Psoas muscle (tissue), 8 donors: ENCODE results near the gene SHISA2. TPM values are rescaled to one million over a fixed set of nuclear protein-coding genes. Genes with fewer than 3 reads are reported as not detected.

ENCODE experiments used
- ATAC-seq, 4 donors: fragments of 200-7000 bp; cut with Tn5 transposase; one replicate each; pipeline ENCODE4 v1.9.1; 2020; ENCODE audit warnings: moderate library complexity in 3 of 4, mild to moderate bottlenecking in 2 of 4
- DNase-seq, 2 donors: peaks; one replicate each; pipeline ENCODE4 v3.0.0-alpha.2; 2020
- H3K27ac ChIP-seq: fragments of 200-600 bp; one replicate; pipeline ENCODE4 v1.8.0; 2022
- H3K27me3 ChIP-seq, 3 donors: fragments of 200-600 bp in 1 of 3; one replicate each; pipeline versions ENCODE4 v1.6.1 to v1.8.0; 2013 to 2022; ENCODE audit warnings: low read length in 2 of 3, mild to moderate bottlenecking in 2 of 3, moderate library complexity in 1 of 3; ENCODE audit not compliant: insufficient read depth in 3 of 3
- H3K36me3 ChIP-seq, 2 donors: fragments of 200-600 bp in 1 of 2; one replicate each; pipeline versions ENCODE4 v1.6.1 to v1.8.0; 2013 to 2022; ENCODE audit warnings: low read depth in 1 of 2, mild to moderate bottlenecking in 1 of 2, moderate library complexity in 1 of 2; ENCODE audit not compliant: insufficient read depth in 1 of 2
- H3K4me1 ChIP-seq: fragments of 200-600 bp; one replicate; pipeline ENCODE4 v1.8.0; 2022
- H3K4me3 ChIP-seq: fragments of 200-600 bp; one replicate; pipeline ENCODE4 v1.8.0; 2022; ENCODE audit warnings: mild to moderate bottlenecking
- H3K9me3 ChIP-seq: fragments of 200-600 bp; one replicate; pipeline ENCODE4 v1.8.0; 2022
- WGBS, 3 donors: extraction: QIAGEN DNeasy Blood & Tissue Kit; methylation state at CpG; one replicate each; pipeline versions ENCODE4 v1.1.6 to v1.1.7; 2013; 5-methylcytosine and 5-hydroxymethylcytosine counted together
- intact Hi-C, 2 donors: fragments of 100-400 bp; cut with DNase I; formaldehyde crosslinking; loops; one replicate each; pipeline versions ENCODE4 v1.11.0 to v1.14.2; 2022
- polyA plus RNA-seq, 3 donors: library from polyadenylated mRNA; stranded (reverse); fragments of 200-250 nt; gene quantifications; one replicate each; pipeline ENCODE4 v1.2.3, GENCODE V29; 2013
- total RNA-seq, 4 donors: library from RNA; stranded (reverse); fragmentation: NEBNext Ultra II Directional in 2 of 4; extraction: Animal tissue kit (Norgen Biotek cat#: 25700) in 2 of 4; gene quantifications; one replicate each; pipeline versions ENCODE4 v1.2.1 to v1.2.4, GENCODE V29; 2021 to 2023
- TF ChIP-seq, protein P1 (sequence below): fragments of 200-600 bp; IDR thresholded peaks from one replicate; pipeline ENCODE4 v1.8.0; 2022; ENCODE audit warnings: antibody characterized with exemption
- donor health status: healthy with polysubstance abuse.
- donor health status: DM: no; HTN: no; CAD: no; lungs with moderate emphysema.
- donor health status: Bipolar disorder and iron deficiency.
- donor health status: healthy.
- donor health status: DM: yes; HTN: yes; CAD: no.
- donor health status: DM: no; HTN: no; CAD: no.
- donor health status: DM: no; HTN: no; CAD: no.
- donor health status: DM: yes; HTN: yes; CAD: no.

Gene SHISA2
- total and polyA plus RNA-seq, 7 donors: 1.3 to 9.6 (median 4.1) TPM

GRCh38 chr13:26022538-26023292 lies 29.1 kb downstream of the SHISA2 start:
- peak overlapping the region; percentile 84 for H3K27ac ChIP-seq
- no peak overlapping the region for H3K4me3 ChIP-seq
- H3K27me3 ChIP-seq: no peaks in the 10 kb centered on the region
- intact Hi-C loops: loop anchor here in 1 of 2 donors (2.0 to 5.0 kb wide), 2 partner anchors 28 to 50 kb away; no protein-coding TSS in a partner anchor
- no peaks in the 10 kb centered on the region for H3K9me3 ChIP-seq
- TF ChIP-seq, protein P1, sequence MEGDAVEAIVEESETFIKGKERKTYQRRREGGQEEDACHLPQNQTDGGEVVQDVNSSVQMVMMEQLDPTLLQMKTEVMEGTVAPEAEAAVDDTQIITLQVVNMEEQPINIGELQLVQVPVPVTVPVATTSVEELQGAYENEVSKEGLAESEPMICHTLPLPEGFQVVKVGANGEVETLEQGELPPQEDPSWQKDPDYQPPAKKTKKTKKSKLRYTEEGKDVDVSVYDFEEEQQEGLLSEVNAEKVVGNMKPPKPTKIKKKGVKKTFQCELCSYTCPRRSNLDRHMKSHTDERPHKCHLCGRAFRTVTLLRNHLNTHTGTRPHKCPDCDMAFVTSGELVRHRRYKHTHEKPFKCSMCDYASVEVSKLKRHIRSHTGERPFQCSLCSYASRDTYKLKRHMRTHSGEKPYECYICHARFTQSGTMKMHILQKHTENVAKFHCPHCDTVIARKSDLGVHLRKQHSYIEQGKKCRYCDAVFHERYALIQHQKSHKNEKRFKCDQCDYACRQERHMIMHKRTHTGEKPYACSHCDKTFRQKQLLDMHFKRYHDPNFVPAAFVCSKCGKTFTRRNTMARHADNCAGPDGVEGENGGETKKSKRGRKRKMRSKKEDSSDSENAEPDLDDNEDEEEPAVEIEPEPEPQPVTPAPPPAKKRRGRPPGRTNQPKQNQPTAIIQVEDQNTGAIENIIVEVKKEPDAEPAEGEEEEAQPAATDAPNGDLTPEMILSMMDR: no peak
- ATAC-seq: peak; percentile 94 to 98 (median 96)
- 33 to 41% (median 36%) methylated on average over 13 of the region's 13 CpGs for WGBS, 3 donors
- H3K36me3 ChIP-seq: no peaks in the 10 kb centered on the region
- DNase-seq: peak; percentile 86 to 94
- peaks cover 30% of the 10 kb centered on the region for H3K4me1 ChIP-seq

GRCh38 chr13:26021956-26022355 lies 29.9 kb downstream of the SHISA2 start:
- H3K9me3 ChIP-seq: no peaks in the 10 kb centered on the region
- ATAC-seq (peak; percentile 27 to 58 (median 34)), DNase-seq (no peak)
- H3K4me3 ChIP-seq: no peak overlapping the region
- no peaks in the 10 kb centered on the region for H3K36me3 ChIP-seq
- 31 to 46% (median 35%) methylated on average over 3 of the region's 3 CpGs for WGBS, 3 donors
- intact Hi-C loops: loop anchor here in 1 of 2 donors (2.0 to 5.0 kb wide), 2 partner anchors 29 to 50 kb away; no protein-coding TSS in a partner anchor
- H3K27ac ChIP-seq: peak overlapping the region; percentile 84
- no peaks in the 10 kb centered on the region for H3K27me3 ChIP-seq
- TF ChIP-seq, protein P1: no peak
- H3K4me1 ChIP-seq: peaks cover 34% of the 10 kb centered on the region

GRCh38 chr13:26021516-26021915 lies 30.3 kb downstream of the SHISA2 start:
- WGBS, 3 donors: 23 to 46% (median 44%) methylated on average over 2 of the region's 2 CpGs
- Histone ChIP-seq H3K9me3 (no peaks in the 10 kb centered on the region), H3K36me3 (no peaks in the 10 kb centered on the region), H3K27ac (peak overlapping the region; percentile 84), H3K4me3 (no peak overlapping the region), H3K4me1 (peaks cover 34% of the 10 kb centered on the region), H3K27me3 (no peaks in the 10 kb centered on the region)
- TF ChIP-seq, protein P1: no peak
- ATAC-seq (peak; percentile 39 to 62 (median 50)), DNase-seq (no peak)
- intact Hi-C loops: loop anchor here in 1 of 2 donors (5.0 kb wide), 1 partner anchor 49 kb away; no protein-coding TSS in a partner anchor

DNA sequence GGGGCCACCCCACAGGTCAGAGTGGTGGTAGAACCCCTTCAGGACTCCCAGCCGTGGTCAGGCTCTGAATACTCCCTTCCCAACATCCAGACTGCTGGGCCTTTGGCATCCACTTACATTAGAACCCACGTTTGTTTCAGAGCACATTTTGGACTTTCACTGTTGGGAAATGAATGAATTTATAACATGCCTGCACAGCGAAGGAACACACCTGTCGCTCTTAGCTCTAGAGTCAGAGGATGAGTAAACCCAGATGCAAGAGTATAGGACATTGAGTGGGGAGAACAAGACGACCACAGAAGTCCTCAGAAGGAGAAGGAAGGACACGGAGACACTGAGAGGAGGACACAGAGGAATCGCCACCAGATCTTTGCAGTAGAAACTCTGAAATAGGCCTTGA lies 30.9 kb downstream of the SHISA2 start:
- Histone ChIP-seq H3K9me3 (no peaks in the 10 kb centered on the region), H3K4me1 (peaks cover 34% of the 10 kb centered on the region), H3K27me3 (no peaks in the 10 kb centered on the region), H3K27ac (peak overlapping the region; percentile 84), H3K4me3 (no peak overlapping the region), H3K36me3 (no peaks in the 10 kb centered on the region)
- DNase-seq (no peak), ATAC-seq (no peak)
- intact Hi-C loops: loop anchor here in 1 of 2 donors (5.0 kb wide), 1 partner anchor 49 kb away; no protein-coding TSS in a partner anchor
- TF ChIP-seq, protein P1: no peak
- 78 to 87% (median 87%) methylated on average over 7 of the region's 7 CpGs for WGBS, 3 donors
